Mesendoderm (in vitro differentiated cells): ENCODE measurements around the gene ADORA2A.
A peak's percentile ranks its signal among the peaks of the same experiment; 100 is the strongest.

Experiments used
- DNase-seq: peaks from one replicate; pipeline ENCODE4 v3.0.0; 2013
- H2AK5ac ChIP-seq: 2 replicates; pipeline ENCODE4 v1.6.1; 2013; ENCODE audit warnings: low read length, inconsistent platforms
- H2BK120ac ChIP-seq: 2 replicates; pipeline ENCODE4 v1.6.1; 2013; ENCODE audit warnings: low read depth, mild to moderate bottlenecking, low read length, moderate library complexity, mixed read lengths
- H2BK15ac ChIP-seq: replicated peaks from 2 replicates; pipeline ENCODE4 v1.6.1; 2013; ENCODE audit warnings: low read depth, mild to moderate bottlenecking, moderate library complexity
- H2BK5ac ChIP-seq: 2 replicates; pipeline ENCODE4 v1.6.1; 2013; ENCODE audit warnings: low read length, inconsistent platforms
- H3K18ac ChIP-seq: 2 replicates; pipeline ENCODE4 v1.6.1; 2013; ENCODE audit warnings: mild to moderate bottlenecking, low read length, mixed read lengths
- H3K23ac ChIP-seq: one replicate; pipeline ENCODE4 v1.6.1; 2013; ENCODE audit warnings: low read length
- H3K27ac ChIP-seq: 2 replicates; pipeline ENCODE4 v1.5.1; 2013; ENCODE audit warnings: low read depth, mild to moderate bottlenecking, inconsistent platforms, low read length, moderate library complexity
- H3K27me3 ChIP-seq: 2 replicates; pipeline ENCODE4 v1.6.1; 2013; ENCODE audit warnings: low read length, control low read depth, mild to moderate bottlenecking, inconsistent platforms; ENCODE audit not compliant: insufficient read depth, poor library complexity
- H3K36me3 ChIP-seq: 2 replicates; pipeline ENCODE4 v1.6.1; 2013; ENCODE audit warnings: low read length, inconsistent platforms; ENCODE audit not compliant: control insufficient read depth, insufficient read depth
- H3K4ac ChIP-seq: one replicate; pipeline ENCODE4 v1.6.1; 2013; ENCODE audit warnings: low read depth, mild to moderate bottlenecking, low read length, moderate library complexity
- H3K4me1 ChIP-seq: 2 replicates; pipeline ENCODE4 v1.6.1; 2013; ENCODE audit warnings: low read depth, low read length, inconsistent platforms; ENCODE audit not compliant: control insufficient read depth
- H3K4me2 ChIP-seq: 2 replicates; pipeline ENCODE4 v1.6.1; 2013; ENCODE audit warnings: low read length
- H3K4me3 ChIP-seq: 2 replicates; pipeline ENCODE4 v1.5.1; 2013; ENCODE audit warnings: mild to moderate bottlenecking, low read length
- H3K56ac ChIP-seq: one replicate; pipeline ENCODE4 v1.6.1; 2013; ENCODE audit warnings: low read length
- H3K79me1 ChIP-seq: 2 replicates; pipeline ENCODE4 v1.6.1; 2013; ENCODE audit warnings: low read length, inconsistent platforms
- H3K79me2 ChIP-seq: 2 replicates; pipeline ENCODE4 v1.6.1; 2013; ENCODE audit warnings: mild to moderate bottlenecking, low read length; ENCODE audit not compliant: control insufficient read depth, insufficient read depth
- H3K9ac ChIP-seq: 2 replicates; pipeline ENCODE4 v1.6.1; 2013; ENCODE audit warnings: low read length, inconsistent platforms
- H4K5ac ChIP-seq: one replicate; pipeline ENCODE4 v1.6.1; 2013; ENCODE audit warnings: low read length
- H4K8ac ChIP-seq: one replicate; pipeline ENCODE4 v1.6.1; 2013; ENCODE audit warnings: low read depth, mild to moderate bottlenecking, control low read depth, low read length, moderate library complexity
- WGBS: extraction: QIAGEN DNeasy Blood & Tissue Kit; methylation state at CpG from one replicate; pipeline ENCODE4 v1.1.7; 2013; ENCODE audit warnings: low lambda C conversion rate, missing lambda C conversion rate; ENCODE audit not compliant: insufficient coverage; ENCODE audit errors: extremely low coverage; 5-methylcytosine and 5-hydroxymethylcytosine counted together

Gene ADORA2A

DNA sequence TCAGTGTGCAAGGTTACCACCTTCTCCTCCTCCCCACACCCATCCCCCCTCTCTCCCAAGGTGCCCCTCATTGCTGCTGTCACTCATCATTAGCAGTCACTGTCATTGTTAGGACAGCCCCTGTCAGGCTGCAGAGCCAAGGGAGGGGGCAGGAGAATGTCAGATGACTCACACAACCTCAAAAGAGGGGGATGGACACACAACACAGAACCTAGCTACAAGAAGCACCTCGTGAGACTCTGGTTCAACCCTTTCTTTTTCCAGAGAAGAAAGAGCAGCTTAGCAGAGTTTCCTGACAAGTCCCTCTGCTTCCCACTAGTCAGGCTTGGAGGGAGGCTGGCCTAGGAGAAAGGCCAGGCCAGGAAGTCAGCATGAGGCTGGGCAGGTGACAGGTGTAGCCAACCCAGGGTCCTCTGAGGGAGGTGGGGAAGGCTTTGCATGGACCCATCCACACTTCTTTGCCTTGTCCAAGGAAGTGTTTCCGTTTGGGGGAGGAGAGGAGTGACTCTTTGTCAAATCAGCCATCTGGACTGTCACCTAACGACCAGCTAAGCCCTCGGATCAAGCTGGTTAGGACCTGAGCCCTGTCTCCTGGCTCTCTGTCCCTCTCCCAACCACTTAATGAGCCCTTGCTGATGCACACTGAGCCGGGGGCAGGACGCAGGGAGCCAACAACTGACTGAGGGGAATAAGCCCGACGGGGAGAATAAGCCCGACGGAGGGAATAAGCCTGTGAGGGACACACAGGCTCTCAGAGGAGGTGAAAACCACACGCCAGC is 18.3 kb downstream of the ADORA2A start:
- Histone ChIP-seq H2BK120ac (no peak overlapping the region), H3K4me3 (no peak overlapping the region), H3K23ac (no peak overlapping the region), H4K8ac (no peak overlapping the region), H3K36me3 (no peaks in the 10 kb centered on the region), H2AK5ac (no peak overlapping the region), H3K18ac (no peak overlapping the region), H3K4ac (no peak overlapping the region), H3K27me3 (no peaks in the 10 kb centered on the region), H3K79me1 (no peaks in the 10 kb centered on the region), H3K27ac (no peak overlapping the region), H3K4me2 (no peak overlapping the region), H3K4me1 (peaks cover 19% of the 10 kb centered on the region), H3K56ac (no peak overlapping the region), H4K5ac (no peak overlapping the region), H3K79me2 (no peaks in the 10 kb centered on the region), H2BK15ac (no peak overlapping the region), H2BK5ac (no peak overlapping the region), H3K9ac (no peak overlapping the region)
- DNase-seq = peak; percentile 54
- no CpG with 5 or more reads among the region's 11 CpGs for WGBS

DNA sequence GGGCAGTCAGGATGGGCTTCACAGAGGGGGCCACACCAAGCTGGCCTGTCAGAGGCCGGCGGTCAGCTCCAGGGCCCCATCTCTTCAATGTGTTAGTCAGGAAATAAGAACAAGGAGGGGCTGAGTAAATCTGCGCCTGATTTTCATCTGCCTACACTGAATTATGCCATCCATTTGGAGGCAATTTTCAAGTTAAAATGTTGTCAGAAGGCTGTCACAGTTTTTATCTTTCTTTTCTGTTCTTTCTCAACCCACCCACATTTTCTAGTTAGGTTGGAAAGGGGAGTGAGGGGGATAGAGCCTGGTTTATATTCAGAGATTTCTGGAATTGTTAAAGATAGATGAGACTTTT is 18.8 kb downstream of the ADORA2A start:
- no peak overlapping the region for H2BK5ac ChIP-seq
- H3K56ac ChIP-seq = no peak overlapping the region
- H3K18ac ChIP-seq = no peak overlapping the region
- no peak overlapping the region for H2AK5ac ChIP-seq
- H3K4ac ChIP-seq = no peak overlapping the region
- H3K4me1 ChIP-seq = peaks cover 22% of the 10 kb centered on the region
- H3K27ac ChIP-seq = no peak overlapping the region
- no peak overlapping the region for H3K4me2 ChIP-seq
- no peak overlapping the region for H4K8ac ChIP-seq
- H3K23ac ChIP-seq = no peak overlapping the region
- no peak overlapping the region for H3K9ac ChIP-seq
- no peak overlapping the region for H3K4me3 ChIP-seq
- no peak overlapping the region for H2BK120ac ChIP-seq
- no peak overlapping the region for H2BK15ac ChIP-seq
- H4K5ac ChIP-seq = no peak overlapping the region
- DNase-seq = no peak
- no peaks in the 10 kb centered on the region for H3K27me3 ChIP-seq
- no peaks in the 10 kb centered on the region for H3K79me2 ChIP-seq
- no peaks in the 10 kb centered on the region for H3K36me3 ChIP-seq
- no peaks in the 10 kb centered on the region for H3K79me1 ChIP-seq
- WGBS = no CpG with 5 or more reads among the region's 3 CpGs

DNA sequence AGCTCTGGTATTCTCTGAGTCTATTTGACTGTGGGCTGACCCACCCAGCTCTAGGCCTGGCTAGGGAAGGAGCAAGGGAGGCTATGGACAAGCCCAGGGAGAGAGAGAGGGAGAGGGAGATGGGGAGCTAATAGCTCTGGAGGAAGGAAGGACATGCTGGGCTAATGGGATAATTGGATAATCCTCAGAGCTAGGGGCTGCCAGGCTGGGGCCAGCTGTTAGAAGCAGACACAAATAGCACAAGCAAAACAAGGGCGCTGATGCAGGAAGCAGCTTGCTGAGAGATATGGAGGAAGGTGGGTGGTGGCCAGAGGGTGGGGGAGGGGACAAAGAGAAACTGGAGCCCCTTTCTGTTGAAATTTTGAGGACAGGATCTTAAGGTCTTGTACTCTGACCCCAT is 23.2 kb downstream of the ADORA2A start:
- H3K4me3 ChIP-seq = no peak overlapping the region
- no peak overlapping the region for H3K18ac ChIP-seq
- H2AK5ac ChIP-seq = no peak overlapping the region
- H3K4me2 ChIP-seq = no peak overlapping the region
- no peaks in the 10 kb centered on the region for H3K79me1 ChIP-seq
- H3K23ac ChIP-seq = no peak overlapping the region
- H3K4me1 ChIP-seq = peaks cover 18% of the 10 kb centered on the region
- peak overlapping the region; percentile 35 for H3K27ac ChIP-seq
- peak; percentile 88 for DNase-seq
- H3K79me2 ChIP-seq = no peaks in the 10 kb centered on the region
- WGBS = no CpG with 5 or more reads among the region's 1 CpG
- H2BK15ac ChIP-seq = no peak overlapping the region
- no peaks in the 10 kb centered on the region for H3K36me3 ChIP-seq
- H3K56ac ChIP-seq = peak overlapping the region; percentile 54
- peak overlapping the region; percentile 22 for H2BK120ac ChIP-seq
- no peak overlapping the region for H3K9ac ChIP-seq
- H4K5ac ChIP-seq = no peak overlapping the region
- no peak overlapping the region for H4K8ac ChIP-seq
- H3K4ac ChIP-seq = no peak overlapping the region
- H3K27me3 ChIP-seq = no peaks in the 10 kb centered on the region
- H2BK5ac ChIP-seq = peak overlapping the region; percentile 64

DNA sequence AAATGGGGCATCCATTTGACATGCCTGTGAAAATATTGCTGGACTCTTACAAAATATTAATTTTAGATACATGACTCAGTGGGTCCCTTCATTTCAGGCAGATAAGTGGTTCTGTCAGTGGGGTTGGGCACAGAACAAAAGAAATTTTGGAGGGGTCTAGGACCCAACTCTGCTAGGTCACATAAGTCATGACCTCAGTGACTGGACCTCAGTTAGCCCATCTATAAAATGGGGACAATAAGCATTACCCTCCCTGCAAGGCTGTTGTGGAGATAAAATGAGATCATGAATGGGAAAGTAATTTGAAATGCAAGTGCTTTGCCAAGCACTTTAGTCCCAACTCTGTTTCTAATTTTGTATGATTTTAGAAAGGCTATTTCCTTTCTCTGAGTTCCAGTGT is 23.8 kb downstream of the ADORA2A start:
- no peak for DNase-seq
- H2BK120ac ChIP-seq = peak overlapping the region; percentile 22
- no peaks in the 10 kb centered on the region for H3K79me1 ChIP-seq
- no peaks in the 10 kb centered on the region for H3K27me3 ChIP-seq
- no peak overlapping the region for H2AK5ac ChIP-seq
- H2BK5ac ChIP-seq = no peak overlapping the region
- H3K56ac ChIP-seq = no peak overlapping the region
- no peaks in the 10 kb centered on the region for H3K36me3 ChIP-seq
- no peak overlapping the region for H3K23ac ChIP-seq
- H3K4me3 ChIP-seq = no peak overlapping the region
- H3K9ac ChIP-seq = no peak overlapping the region
- no peaks in the 10 kb centered on the region for H3K79me2 ChIP-seq
- H4K8ac ChIP-seq = no peak overlapping the region
- H4K5ac ChIP-seq = no peak overlapping the region
- H3K18ac ChIP-seq = no peak overlapping the region
- H3K4ac ChIP-seq = no peak overlapping the region
- no peak overlapping the region for H3K4me2 ChIP-seq
- no peak overlapping the region for H2BK15ac ChIP-seq
- no peak overlapping the region for H3K27ac ChIP-seq
- peaks cover 15% of the 10 kb centered on the region for H3K4me1 ChIP-seq

DNA sequence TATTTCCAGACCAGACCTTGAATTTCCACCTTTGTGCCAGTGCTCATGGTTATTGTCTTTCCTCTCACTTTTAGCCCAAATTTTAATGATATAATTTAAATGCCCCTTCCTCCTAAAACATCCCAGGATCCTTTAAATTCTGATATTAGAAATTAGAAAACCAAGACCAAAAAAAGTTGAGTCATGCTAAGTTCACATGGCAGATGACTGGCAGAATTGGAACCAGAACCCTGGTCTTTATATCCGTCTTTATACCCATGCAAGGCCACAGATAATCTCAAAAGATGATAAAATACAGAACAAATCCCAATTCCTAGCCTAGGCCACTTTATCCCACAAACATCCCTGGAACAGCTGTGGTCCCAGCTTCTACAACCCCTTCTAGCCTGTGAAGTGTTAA is 26.5 kb downstream of the ADORA2A start:
- H3K9ac ChIP-seq = no peak overlapping the region
- no peaks in the 10 kb centered on the region for H3K79me1 ChIP-seq
- no peak overlapping the region for H2BK120ac ChIP-seq
- no peak overlapping the region for H3K27ac ChIP-seq
- H2AK5ac ChIP-seq = no peak overlapping the region
- no peak for DNase-seq
- H3K56ac ChIP-seq = no peak overlapping the region
- peaks cover 15% of the 10 kb centered on the region for H3K4me1 ChIP-seq
- H3K23ac ChIP-seq = no peak overlapping the region
- H2BK15ac ChIP-seq = no peak overlapping the region
- no peak overlapping the region for H4K5ac ChIP-seq
- H3K4ac ChIP-seq = no peak overlapping the region
- no peak overlapping the region for H4K8ac ChIP-seq
- WGBS = no CpG with 5 or more reads among the region's 1 CpG
- H3K4me3 ChIP-seq = no peak overlapping the region
- no peak overlapping the region for H3K4me2 ChIP-seq
- H3K36me3 ChIP-seq = no peaks in the 10 kb centered on the region
- no peak overlapping the region for H2BK5ac ChIP-seq
- H3K27me3 ChIP-seq = no peaks in the 10 kb centered on the region
- H3K18ac ChIP-seq = no peak overlapping the region
- H3K79me2 ChIP-seq = no peaks in the 10 kb centered on the region

DNA sequence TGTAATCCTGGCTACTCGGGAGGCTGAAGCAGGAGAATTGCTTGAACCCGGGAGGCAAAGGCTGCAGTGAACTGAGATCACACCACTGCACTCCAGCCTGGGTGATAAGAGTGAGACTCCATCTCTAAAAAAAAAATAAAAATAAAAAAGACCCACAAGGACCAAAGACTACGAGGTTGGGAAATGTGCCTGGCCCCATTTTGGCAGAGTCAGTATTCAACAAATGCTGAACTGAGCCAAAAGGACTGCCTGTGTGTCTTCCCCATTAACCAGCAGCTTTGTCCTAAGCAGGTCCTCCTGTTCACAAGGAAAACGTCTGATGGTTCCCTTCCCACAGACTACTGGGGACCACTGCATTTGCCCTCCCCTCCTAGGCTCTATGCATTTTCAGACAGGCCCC is 27.6 kb downstream of the ADORA2A start:
- Histone ChIP-seq H3K4ac (no peak overlapping the region), H2BK120ac (no peak overlapping the region), H2AK5ac (no peak overlapping the region), H3K79me2 (no peaks in the 10 kb centered on the region), H3K56ac (peak overlapping the region; percentile 37), H2BK15ac (no peak overlapping the region), H3K27me3 (no peaks in the 10 kb centered on the region), H4K5ac (no peak overlapping the region), H3K27ac (no peak overlapping the region), H3K9ac (no peak overlapping the region), H3K23ac (no peak overlapping the region), H3K18ac (no peak overlapping the region), H3K4me2 (no peak overlapping the region), H3K4me1 (peaks cover 11% of the 10 kb centered on the region), H4K8ac (no peak overlapping the region), H3K4me3 (no peak overlapping the region), H2BK5ac (no peak overlapping the region), H3K36me3 (no peaks in the 10 kb centered on the region), H3K79me1 (no peaks in the 10 kb centered on the region)
- DNase-seq = no peak
- WGBS = no CpG with 5 or more reads among the region's 4 CpGs
